Loucy (cell line): ENCODE measurements around the gene TINCR.

Experiments used
- CTCF ChIP-seq: fragments of 200-600 bp; sonication (generic); conservative IDR thresholded peaks from 2 replicates; pipeline ENCODE4 v1.5.1; 2014; ENCODE audit warnings: mild to moderate bottlenecking, antibody characterized with exemption, low read length
- EZH2phosphoT487 ChIP-seq: fragments of 200-600 bp; IDR thresholded peaks from 2 replicates; pipeline ENCODE4 v1.6.1; 2018; ENCODE audit warnings: antibody characterized with exemption, mild to moderate bottlenecking, moderate library complexity, borderline replicate concordance

DNA sequence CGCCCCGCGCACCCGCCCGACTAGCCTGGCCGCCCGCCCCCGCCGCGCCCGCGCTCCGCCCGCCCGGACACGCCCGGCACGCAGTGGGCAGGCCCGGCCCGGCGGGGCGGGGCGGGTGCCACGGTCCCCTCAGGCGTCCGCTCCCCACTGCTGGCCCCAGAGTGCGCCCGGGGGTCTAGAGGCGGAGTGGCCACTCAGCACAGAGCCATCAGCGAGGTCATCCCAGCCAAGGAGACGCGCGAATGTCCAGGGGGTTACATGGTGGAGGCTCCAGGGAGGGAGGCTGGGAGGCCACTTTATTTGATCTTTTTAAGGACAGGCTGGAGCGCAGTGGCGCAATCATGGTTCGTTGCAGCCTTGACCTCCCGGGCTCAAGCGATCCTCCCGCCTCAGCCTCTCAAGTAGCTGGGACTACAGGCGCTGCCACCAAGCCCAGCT lies 236 bp upstream of the TINCR start:
- TF ChIP-seq CTCF, result no peak
- TF ChIP-seq EZH2phosphoT487, result no peak
